ENCODE data around the gene WDR74.
A peak's percentile ranks its signal among the peaks of the same experiment; 100 is the strongest.

GRCh38 chr11:62839050-62839945, at the start of gene WDR74:
- TF ChIP-seq POLR2A (IDR thresholded peaks at IDR 0.05), result peak; percentile 70 to 79
- no peak for TF ChIP-seq CTCF (IDR thresholded peaks at IDR 0.05 in 4 of 5, conservative IDR thresholded peaks at IDR 0.05 in 1 of 5)

Data from gastrocnemius medialis (tissue), 4 donors.